K562 (cell line): ENCODE data around the gene INKA2. TPM values are rescaled to one million over a fixed set of nuclear protein-coding genes. Genes with fewer than 3 reads are reported as not detected.
A peak's percentile ranks its signal among the peaks of the same experiment; 100 is the strongest.

Experiments
- ARID2 ChIP-seq: fragments of 450-650 bp; IDR thresholded peaks from 2 replicates; pipeline ENCODE4 v1.6.1; 2017; ENCODE audit warnings: antibody characterized with exemption, mild to moderate bottlenecking
- CBFB ChIP-seq: sonication (generic); formaldehyde crosslinking; IDR thresholded peaks from 2 replicates; pipeline ENCODE4 v1.4.0; 2020; ENCODE audit warnings: mild to moderate bottlenecking, missing genetic modification reagents
- CBX5 ChIP-seq: IDR thresholded peaks from 2 replicates; pipeline ENCODE4 v1.6.1; 2014; ENCODE audit warnings: low read depth, borderline replicate concordance
- FOXP4 ChIP-seq: sonication (generic); formaldehyde crosslinking; IDR thresholded peaks from 2 replicates; pipeline ENCODE4 v1.8.0; 2022; ENCODE audit warnings: mild to moderate bottlenecking, missing genetic modification reagents, borderline replicate concordance
- GABPB2 ChIP-seq: fragments of 250-450 bp; sonication (Bioruptor Pico); conservative IDR thresholded peaks from 2 replicates; pipeline ENCODE4 v1.5.1; 2021; ENCODE audit warnings: mild to moderate bottlenecking
- HOMEZ ChIP-seq: fragments of 250-450 bp; sonication (Bioruptor Pico); IDR thresholded peaks from 2 replicates; pipeline ENCODE4 v1.4.0; 2020; ENCODE audit warnings: mild to moderate bottlenecking, moderate library complexity
- IRF9 ChIP-seq: fragments of 450-650 bp; IDR thresholded peaks from 2 replicates; pipeline ENCODE4 v1.6.1; 2016; ENCODE audit warnings: missing biosample characterization, missing genetic modification characterization
- KDM5B ChIP-seq: fragments of 200-600 bp; sonication (generic); IDR thresholded peaks from 2 replicates; pipeline ENCODE4 v1.6.1; 2012; ENCODE audit warnings: low read depth, mild to moderate bottlenecking, moderate library complexity, low read length, control low read depth, inconsistent platforms; ENCODE audit not compliant: insufficient replicate concordance
- KLF6 ChIP-seq: fragments of 250-450 bp; sonication (Bioruptor Pico); IDR thresholded peaks from 2 replicates; pipeline ENCODE4 v1.4.0; 2020; ENCODE audit warnings: mild to moderate bottlenecking, moderate library complexity, borderline replicate concordance
- MXD1 ChIP-seq: fragments of 250-450 bp; sonication (Bioruptor Pico); IDR thresholded peaks from 2 replicates; pipeline ENCODE4 v1.8.0; 2021; ENCODE audit warnings: borderline replicate concordance, mild to moderate bottlenecking, moderate library complexity; ENCODE audit not compliant: poor library complexity, severe bottlenecking
- RFX7 ChIP-seq: fragments of 250-450 bp; sonication (Bioruptor Pico); IDR thresholded peaks from 2 replicates; pipeline ENCODE4 v1.5.1; 2021; ENCODE audit warnings: mild to moderate bottlenecking
- RNF219 ChIP-seq: fragments of 250-450 bp; sonication (Bioruptor Pico); IDR thresholded peaks from 2 replicates; pipeline ENCODE4 v1.5.0; 2022; ENCODE audit warnings: mild to moderate bottlenecking
- SMAD3 ChIP-seq: fragments of 450-650 bp; formaldehyde crosslinking; conservative IDR thresholded peaks from 2 replicates; pipeline ENCODE4 v1.4.0; 2020; ENCODE audit warnings: mild to moderate bottlenecking
- ZNF609 ChIP-seq: sonication (generic); formaldehyde crosslinking; IDR thresholded peaks from 2 replicates; pipeline ENCODE4 v1.8.1; 2023; ENCODE audit warnings: missing genetic modification reagents, mild to moderate bottlenecking, borderline replicate concordance
- ZNF830 ChIP-seq: fragments of 250-450 bp; sonication (Bioruptor Pico); IDR thresholded peaks from 2 replicates; pipeline ENCODE4 v1.5.0; 2021; ENCODE audit warnings: mild to moderate bottlenecking
- polyA plus RNA-seq, 8 experiments: library from polyadenylated mRNA; depleted of rRNA in 4 of 8; stranded (reverse) in 5 of 8; unstranded in 3 of 8; fragments of >200 nt; fragmentation: Nextera tagmentation in 2 of 8; fragmentation: Illumina TruSeq in 1 of 8; extraction: Ambion mirVana in 2 of 8; extraction: Trizol in 1 of 8; gene quantifications; 2 replicates each; pipeline versions ENCODE4 v1.2.1 to v1.2.3, GENCODE V29; 2011 to 2014; ENCODE audit warnings: inconsistent platforms in 1 of 8, missing spikeins in 1 of 8
- total RNA-seq, 7 experiments: library from RNA; depleted of rRNA in 6 of 7; stranded (reverse); fragments of >200 nt in 6 of 7; fragmentation: Illumina TruSeq in 2 of 7; extraction: Trizol in 2 of 7; gene quantifications; 2 replicates each; pipeline versions ENCODE4 v1.2.1 to v1.2.3, GENCODE V29; 2011 to 2021; ENCODE audit warnings: low replicate concordance in 1 of 7

The INKA2 gene
- total and polyA plus RNA-seq, 9 of the 15 experiments (the other 6 are each of a cell fraction or from before 2014, with no cell fraction given), result 0.04 to 1.4 (median 0.26) TPM; not detected in 1

GRCh38 chr1:111754984-111755330 lies 15.8 kb upstream of the INKA2 start (continued):
- no peak for TF ChIP-seq IRF9 (tag)
- TF ChIP-seq KLF6 (CRISPR knock-in tag), result no peak
- TF ChIP-seq RFX7 (CRISPR knock-in tag), result no peak
- TF ChIP-seq CBFB (CRISPR knock-in tag), result no peak
- TF ChIP-seq KDM5B, result no peak
- TF ChIP-seq MXD1 (CRISPR knock-in tag), result no peak
- TF ChIP-seq RNF219, result no peak
- peak; percentile 46; the same call in 1 of the 2 replicates for TF ChIP-seq HOMEZ
- TF ChIP-seq FOXP4 (CRISPR knock-in tag), result no peak
- TF ChIP-seq GABPB2, result no peak
- no peak for TF ChIP-seq ZNF830
- TF ChIP-seq ARID2, result no peak
- no peak for TF ChIP-seq CBX5
- 0 out of 2 replicates have a peak, but pooled peaks have one; percentile 19 for TF ChIP-seq SMAD3
- TF ChIP-seq ZNF609 (CRISPR knock-in tag), result no peak
